Measurements from ENCODE around the gene FBN1. TPM values are rescaled to one million over a fixed set of nuclear protein-coding genes. Genes with fewer than 3 reads are reported as not detected.

Gene FBN1
- total RNA-seq, 1 donor from 2014 or later = 78.8 TPM

- TF ChIP-seq, protein P1, sequence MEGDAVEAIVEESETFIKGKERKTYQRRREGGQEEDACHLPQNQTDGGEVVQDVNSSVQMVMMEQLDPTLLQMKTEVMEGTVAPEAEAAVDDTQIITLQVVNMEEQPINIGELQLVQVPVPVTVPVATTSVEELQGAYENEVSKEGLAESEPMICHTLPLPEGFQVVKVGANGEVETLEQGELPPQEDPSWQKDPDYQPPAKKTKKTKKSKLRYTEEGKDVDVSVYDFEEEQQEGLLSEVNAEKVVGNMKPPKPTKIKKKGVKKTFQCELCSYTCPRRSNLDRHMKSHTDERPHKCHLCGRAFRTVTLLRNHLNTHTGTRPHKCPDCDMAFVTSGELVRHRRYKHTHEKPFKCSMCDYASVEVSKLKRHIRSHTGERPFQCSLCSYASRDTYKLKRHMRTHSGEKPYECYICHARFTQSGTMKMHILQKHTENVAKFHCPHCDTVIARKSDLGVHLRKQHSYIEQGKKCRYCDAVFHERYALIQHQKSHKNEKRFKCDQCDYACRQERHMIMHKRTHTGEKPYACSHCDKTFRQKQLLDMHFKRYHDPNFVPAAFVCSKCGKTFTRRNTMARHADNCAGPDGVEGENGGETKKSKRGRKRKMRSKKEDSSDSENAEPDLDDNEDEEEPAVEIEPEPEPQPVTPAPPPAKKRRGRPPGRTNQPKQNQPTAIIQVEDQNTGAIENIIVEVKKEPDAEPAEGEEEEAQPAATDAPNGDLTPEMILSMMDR (IDR thresholded peaks at IDR 0.05) = no peak
- TF ChIP-seq EZH2 (IDR thresholded peaks at IDR 0.05) (no peak), EZH2phosphoT487 (IDR thresholded peaks at IDR 0.05) (no peak)
- H3K9me3 Mint-ChIP-seq = peaks cover 2% of the 10 kb centered on the region
- Histone ChIP-seq H3K4me3 (no peak overlapping the region), H3K79me2 (ENCODE audit: low read depth) (peaks cover 6% of the 10 kb centered on the region), H3K9me3 (ENCODE audit: low read depth) (no peaks in the 10 kb centered on the region), H3K36me3 (no peaks in the 10 kb centered on the region), H4K20me1 (ENCODE audit: low read depth) (no peaks in the 10 kb centered on the region), H3F3A (ENCODE audit: low read depth) (no peaks in the 10 kb centered on the region), H3K9ac (no peak overlapping the region), H3K4me1 (peaks cover 4% of the 10 kb centered on the region), H3K4me2 (no peak overlapping the region), H3K27me3 (no peaks in the 10 kb centered on the region), H2AFZ (replicated peaks) (no peak overlapping the region), H3K27ac (no peak overlapping the region)
- H3K4me1 Mint-ChIP-seq = no peaks in the 10 kb centered on the region
- H3K27ac Mint-ChIP-seq = no peak overlapping the region
- peaks cover 4% of the 10 kb centered on the region for H3K36me3 Mint-ChIP-seq
- H3K4me3 Mint-ChIP-seq = no peak overlapping the region
- DNase-seq (ENCODE audit: low spot score) = no peak
- no peaks in the 10 kb centered on the region for H3K27me3 Mint-ChIP-seq (ENCODE audit: insufficient read depth, low read depth)
Observed at GRCh38 chr15:48617619-48618018, 27.9 kb downstream of the FBN1 start.

GRCh38 chr15:48616216-48616615 is 29.3 kb downstream of the FBN1 start:
- H3K27ac Mint-ChIP-seq = no peak overlapping the region
- Histone ChIP-seq H3K79me2 (ENCODE audit: low read depth) (peaks cover 6% of the 10 kb centered on the region), H3F3A (ENCODE audit: low read depth) (no peaks in the 10 kb centered on the region)

DNA sequence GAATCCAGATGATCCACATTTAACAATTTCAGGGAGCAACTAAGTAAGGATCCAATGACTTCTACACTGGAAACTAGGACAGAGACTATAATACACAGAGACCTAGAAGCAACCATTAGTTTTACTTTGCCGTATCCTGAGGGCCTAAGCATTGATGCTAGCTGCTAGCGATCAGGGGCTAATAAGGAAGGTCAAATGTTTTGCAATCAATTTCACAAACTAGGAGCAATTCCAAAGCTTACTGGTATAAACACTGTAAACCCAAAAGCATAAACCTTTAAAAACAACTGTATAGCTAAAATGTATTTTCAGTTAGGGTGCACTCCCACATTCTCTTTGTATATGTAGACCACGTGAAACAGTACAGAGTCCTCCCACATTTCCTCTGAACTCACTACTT is 31.5 kb downstream of the FBN1 start:
- no peak overlapping the region for H3K27ac Mint-ChIP-seq
- no peaks in the 10 kb centered on the region for H3K27me3 Mint-ChIP-seq (ENCODE audit: insufficient read depth, low read depth)
- Histone ChIP-seq H2AFZ (replicated peaks) (no peak overlapping the region), H4K20me1 (ENCODE audit: low read depth) (no peaks in the 10 kb centered on the region), H3K4me1 (peaks cover 5% of the 10 kb centered on the region), H3K9me3 (ENCODE audit: low read depth) (no peaks in the 10 kb centered on the region), H3K9ac (no peak overlapping the region), H3K36me3 (no peaks in the 10 kb centered on the region), H3K4me3 (no peak overlapping the region), H3K79me2 (ENCODE audit: low read depth) (peaks cover 6% of the 10 kb centered on the region), H3K27me3 (no peaks in the 10 kb centered on the region), H3F3A (ENCODE audit: low read depth) (no peaks in the 10 kb centered on the region), H3K27ac (no peak overlapping the region), H3K4me2 (no peak overlapping the region)
- TF ChIP-seq, protein P1 (IDR thresholded peaks at IDR 0.05) = no peak
- no peak for TF ChIP-seq EZH2 (IDR thresholded peaks at IDR 0.05)
- TF ChIP-seq EZH2phosphoT487 (IDR thresholded peaks at IDR 0.05) = no peak
- DNase-seq (ENCODE audit: low spot score) = no peak
- peaks cover 9% of the 10 kb centered on the region for H3K36me3 Mint-ChIP-seq
- no peaks in the 10 kb centered on the region for H3K9me3 Mint-ChIP-seq
- no peaks in the 10 kb centered on the region for H3K4me1 Mint-ChIP-seq
- no peak overlapping the region for H3K4me3 Mint-ChIP-seq

More at GRCh38 chr15:48616216-48616615, 29.3 kb downstream of the FBN1 start:
- no peak for DNase-seq (ENCODE audit: low spot score)
- H3K36me3 ChIP-seq = no peaks in the 10 kb centered on the region
- H3K4me2 ChIP-seq = no peak overlapping the region
- no peak overlapping the region for H3K27ac ChIP-seq
- TF ChIP-seq EZH2 (IDR thresholded peaks at IDR 0.05) (no peak), EZH2phosphoT487 (IDR thresholded peaks at IDR 0.05) (no peak)
- TF ChIP-seq, protein P1 (IDR thresholded peaks at IDR 0.05) = no peak
- H3K27me3 ChIP-seq = no peaks in the 10 kb centered on the region
- no peak overlapping the region for H3K4me3 Mint-ChIP-seq
- no peaks in the 10 kb centered on the region for H3K9me3 ChIP-seq (ENCODE audit: low read depth)
- no peak overlapping the region for H3K4me3 ChIP-seq
- peaks cover 2% of the 10 kb centered on the region for H3K9me3 Mint-ChIP-seq
- H3K36me3 Mint-ChIP-seq = peaks cover 5% of the 10 kb centered on the region
- H3K4me1 ChIP-seq = peaks cover 5% of the 10 kb centered on the region
- no peaks in the 10 kb centered on the region for H3K27me3 Mint-ChIP-seq (ENCODE audit: insufficient read depth, low read depth)
- no peak overlapping the region for H3K9ac ChIP-seq
- no peaks in the 10 kb centered on the region for H3K4me1 Mint-ChIP-seq
- H2AFZ ChIP-seq (replicated peaks) = no peak overlapping the region
- H4K20me1 ChIP-seq (ENCODE audit: low read depth) = no peaks in the 10 kb centered on the region

Measured in neural progenitor cell (in vitro differentiated cells).